B cell (primary cell): ENCODE results near the gene CCNI2. TPM values are rescaled to one million over a fixed set of nuclear protein-coding genes. Genes with fewer than 3 reads are reported as not detected.

Experiments used
- ATAC-seq: fragments of 200-7000 bp; cut with Tn5 transposase; one replicate; pipeline ENCODE4 v1.10.0; 2021; ENCODE audit warnings: low read depth, mild to moderate bottlenecking, moderate number of reproducible peaks, moderate library complexity
- CTCF ChIA-PET: fragments of 350-600 bp; sonication (Branson Sonifier 250); formaldehyde crosslinking; loops from one replicate; lab custom pipeline; 2021; ENCODE audit warnings: antibody characterized with exemption, inconsistent platforms; lab: Charles Lee
- POLR2A ChIA-PET: fragments of 350-600 bp; sonication (Branson Sonifier 250); formaldehyde crosslinking; loops from one replicate; lab custom pipeline; 2021; ENCODE audit warnings: antibody characterized with exemption; lab: Charles Lee
- DNase-seq: peaks from one replicate; pipeline ENCODE4 v3.0.0; 2013
- H2AFZ ChIP-seq: 2 replicates; pipeline ENCODE4 v1.6.1; 2012; ENCODE audit warnings: mild to moderate bottlenecking, low read depth, low read length; ENCODE audit not compliant: insufficient read depth, poor library complexity, severe bottlenecking
- H3K27ac ChIP-seq, 2 donors: 1 replicate in 1 of 2; 2 replicates in 1 of 2; pipeline ENCODE4 v1.5.1; 2012 to 2013; ENCODE audit warnings: low read length in 2 of 2, mild to moderate bottlenecking in 2 of 2, moderate library complexity in 1 of 2
- H3K27me3 ChIP-seq, 4 experiments: fragments of 200-600 bp in 1 of 4; sonication (generic) in 1 of 4; replicated peaks in 1 of 4; 1 replicate in 2 of 4; 2 replicates in 2 of 4; pipeline versions ENCODE4 v1.6.1 to v1.7.0; 2013 to 2016; ENCODE audit warnings: low read length in 3 of 4, mild to moderate bottlenecking in 2 of 4, mixed read lengths in 1 of 4, moderate library complexity in 1 of 4; ENCODE audit not compliant: insufficient read depth in 4 of 4, control insufficient read depth in 3 of 4; ENCODE audit errors: control extremely low read depth in 1 of 4
- H3K36me3 ChIP-seq, 2 experiments: replicated peaks in 1 of 2; 1 replicate in 1 of 2; 2 replicates in 1 of 2; pipeline versions ENCODE4 v1.6.1 to v1.7.1; 2013; ENCODE audit warnings: low read length in 1 of 2; ENCODE audit not compliant: insufficient read depth in 2 of 2, control insufficient read depth in 1 of 2; ENCODE audit errors: control extremely low read depth in 1 of 2, extremely low read depth in 1 of 2
- H3K4me1 ChIP-seq, 2 donors: fragments of 200-600 bp in 1 of 2; sonication (generic) in 1 of 2; 1 replicate in 1 of 2; 2 replicates in 1 of 2; pipeline versions ENCODE4 v1.5.1 to v1.6.1; 2013 to 2017; ENCODE audit warnings: low read length in 2 of 2; ENCODE audit not compliant: control insufficient read depth in 2 of 2, insufficient read depth in 2 of 2
- H3K4me2 ChIP-seq: replicated peaks from 2 replicates; pipeline ENCODE3; 2012; ENCODE audit warnings: mild to moderate bottlenecking, low read depth, low read length; ENCODE audit not compliant: poor library complexity, severe bottlenecking
- H3K4me3 ChIP-seq, 5 experiments: fragments of 200-600 bp in 1 of 5; sonication (generic) in 1 of 5; 1 replicate in 3 of 5; 2 replicates in 2 of 5; pipeline versions ENCODE4 v1.5.1 to v1.7.0; 2011 to 2016; ENCODE audit warnings: low read length in 4 of 5, mild to moderate bottlenecking in 4 of 5, low read depth in 2 of 5, control low read depth in 1 of 5, moderate library complexity in 1 of 5; ENCODE audit not compliant: insufficient read depth in 1 of 5; ENCODE audit errors: control extremely low read depth in 1 of 5, extremely low read depth in 1 of 5
- H3K79me2 ChIP-seq: fragments of 200-600 bp; sonication (generic); one replicate; pipeline ENCODE4 v1.6.0; 2016; ENCODE audit warnings: low read length; ENCODE audit not compliant: control insufficient read depth, insufficient read depth
- H3K9ac ChIP-seq: fragments of 200-600 bp; sonication (generic); 2 replicates; pipeline ENCODE4 v1.6.1; 2017; ENCODE audit warnings: mild to moderate bottlenecking, low read length, moderate library complexity
- H3K9me3 ChIP-seq, 3 donors: one replicate each; pipeline versions ENCODE4 v1.6.1 to v1.7.1; 2013; ENCODE audit warnings: low read length in 2 of 3; ENCODE audit not compliant: control insufficient read depth in 2 of 3, insufficient read depth in 1 of 3; ENCODE audit errors: control extremely low read depth in 1 of 3
- H4K20me1 ChIP-seq: 2 replicates; pipeline ENCODE4 v1.6.0; 2012; ENCODE audit warnings: mild to moderate bottlenecking, low read length; ENCODE audit not compliant: insufficient read depth, control insufficient read depth, poor library complexity, severe bottlenecking
- H3K27ac Mint-ChIP-seq: one replicate; pipeline ENCODE4 v1.8.0; 2021; ENCODE audit warnings: mixed read lengths
- H3K27me3 Mint-ChIP-seq: one replicate; pipeline ENCODE4 v1.8.0; 2021; ENCODE audit warnings: mixed read lengths
- H3K4me1 Mint-ChIP-seq: one replicate; pipeline ENCODE4 v1.8.0; 2021; ENCODE audit warnings: mixed read lengths
- H3K4me3 Mint-ChIP-seq: one replicate; pipeline ENCODE4 v1.8.0; 2021; ENCODE audit warnings: mixed read lengths
- H3K9me3 Mint-ChIP-seq: one replicate; pipeline ENCODE4 v1.8.0; 2022; ENCODE audit warnings: mixed read lengths; ENCODE audit not compliant: insufficient read depth
- CTCF ChIP-seq: fragments of 200-600 bp; IDR thresholded peaks from one replicate; pipeline ENCODE4 v1.8.0; 2022; ENCODE audit warnings: antibody characterized with exemption, mild to moderate bottlenecking
- EZH2 ChIP-seq: IDR thresholded peaks from 2 replicates; pipeline ENCODE4 v1.6.1; 2012; ENCODE audit warnings: borderline replicate concordance, low read depth, mild to moderate bottlenecking, moderate library complexity, low read length; ENCODE audit not compliant: insufficient read depth, poor library complexity, severe bottlenecking
- WGBS: methylation state at CpG from one replicate; pipeline ENCODE4 v1.1.5; 2013; ENCODE audit warnings: missing lambda C conversion rate; ENCODE audit not compliant: insufficient coverage; 5-methylcytosine and 5-hydroxymethylcytosine counted together
- intact Hi-C: fragments of 100-400 bp; cut with micrococcal nuclease; formaldehyde crosslinking; loops from one replicate; pipeline ENCODE4 v1.10.0; 2022
- polyA plus RNA-seq: library from polyadenylated mRNA; depleted of rRNA; stranded (reverse); fragments of >200 nt; gene quantifications from 2 replicates; pipeline ENCODE4 v1.2.3, GENCODE V29; 2012
- total RNA-seq, 2 donors: library from RNA; stranded (reverse); fragments of 120-200 nt in 1 of 2; gene quantifications; 1 replicate in 1 of 2; 2 replicates in 1 of 2; pipeline versions ENCODE4 v1.2.3 to v1.2.4, GENCODE V29; 2013 to 2022

Gene CCNI2
- total and polyA plus RNA-seq, 2 donors (not counting 1 experiment from before 2014, with no cell fraction given): 0.39 to 2.0 TPM

- no peak for TF ChIP-seq CTCF
- TF ChIP-seq EZH2: no peak
- no peaks in the 10 kb centered on the region for H4K20me1 ChIP-seq
- Mint-ChIP-seq H3K4me3 (no peak overlapping the region), H3K4me1 (no peaks in the 10 kb centered on the region), H3K9me3 (no peaks in the 10 kb centered on the region), H3K27ac (no peak overlapping the region), H3K27me3 (no peaks in the 10 kb centered on the region)
- no peak overlapping the region for H3K27ac ChIP-seq
- no peaks in the 10 kb centered on the region for H3K79me2 ChIP-seq
- no peaks in the 10 kb centered on the region for H3K36me3 ChIP-seq
- H3K4me1 ChIP-seq: no peaks in the 10 kb centered on the region
- no peak overlapping the region for H3K9ac ChIP-seq
- H3K4me3 ChIP-seq: no peak overlapping the region
- 76% methylated on average over 2 of the region's 2 CpGs for WGBS
- H2AFZ ChIP-seq: no peak overlapping the region
- ChIA-PET CTCF (interaction anchor here (1.4 kb wide), 1 partner anchor 53 kb away, joined by 3 read pairs; no protein-coding TSS in a partner anchor), POLR2A (no interaction called here)
- H3K9me3 ChIP-seq: no peaks in the 10 kb centered on the region
- no peak overlapping the region for H3K4me2 ChIP-seq
- H3K27me3 ChIP-seq: no peaks in the 10 kb centered on the region
- intact Hi-C loops: no loop called here
- DNase-seq (no peak), ATAC-seq (no peak)
These were observed 19.9 kb downstream of the CCNI2 start for GRCh38 chr5:132767150-132767549.

GRCh38 chr5:132768485-132768868 is 21.3 kb downstream of the CCNI2 start:
- H3K9me3 Mint-ChIP-seq: no peaks in the 10 kb centered on the region
- POLR2A ChIA-PET: no interaction called here
- Histone ChIP-seq H3K27ac (no peak overlapping the region), H3K9me3 (no peaks in the 10 kb centered on the region), H3K79me2 (no peaks in the 10 kb centered on the region), H4K20me1 (no peaks in the 10 kb centered on the region), H3K4me3 (no peak overlapping the region), H3K36me3 (no peaks in the 10 kb centered on the region), H3K4me1 (no peaks in the 10 kb centered on the region), H2AFZ (no peak overlapping the region), H3K9ac (no peak overlapping the region), H3K4me2 (no peak overlapping the region), H3K27me3 (no peaks in the 10 kb centered on the region)
- DNase-seq: no peak
- H3K4me1 Mint-ChIP-seq: no peaks in the 10 kb centered on the region
- TF ChIP-seq EZH2: no peak
- no peak for TF ChIP-seq CTCF
- intact Hi-C loops: no loop called here
- no peak overlapping the region for H3K4me3 Mint-ChIP-seq
- 100% methylated on average over 3 of the region's 3 CpGs for WGBS
- CTCF ChIA-PET: no interaction called here
- no peaks in the 10 kb centered on the region for H3K27me3 Mint-ChIP-seq
- ATAC-seq: no peak
- no peak overlapping the region for H3K27ac Mint-ChIP-seq
